ENCODE data around the gene TRIM75. TPM values are rescaled to one million over a fixed set of nuclear protein-coding genes. Genes with fewer than 3 reads are reported as not detected.

Gene TRIM75
- total and polyA plus RNA-seq, 7 experiments from 2014 or later, result not detected

DNA sequence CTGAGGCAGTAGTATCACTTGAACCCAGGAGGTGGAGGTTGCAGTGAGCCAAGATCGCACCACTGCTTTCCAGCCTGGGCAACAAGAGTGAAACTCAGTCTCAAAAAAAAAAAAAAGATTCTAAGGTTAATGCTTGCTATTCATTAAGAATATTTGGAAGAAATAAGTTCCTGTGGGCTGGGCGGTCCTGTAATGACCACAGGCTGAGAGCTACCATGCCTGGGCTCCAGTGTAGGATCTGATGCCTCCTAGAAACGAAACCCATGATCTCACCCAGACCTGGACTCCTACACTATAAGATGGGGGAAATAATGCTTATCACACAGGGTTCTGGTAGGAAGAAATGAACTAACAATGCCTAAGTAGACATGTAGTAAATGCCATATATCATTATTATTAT lies 41.2 kb downstream of the TRIM75 start:
- Histone ChIP-seq H3K27me3 (ENCODE audit: control insufficient read depth in 2 of 2, insufficient read depth in 2 of 2, low read length in 2 of 2) (no peaks in the 10 kb centered on the region), H3K36me3 (ENCODE audit: control insufficient read depth in 2 of 3, insufficient read depth in 3 of 3, low read length in 3 of 3) (peaks cover 0 to 17% (median 0%) of the 10 kb centered on the region in 3 experiments), H3K27ac (ENCODE audit: low read depth, low read length) (no peak overlapping the region), H3K4me1 (ENCODE audit: control insufficient read depth in 2 of 2, insufficient read depth in 2 of 2, low read length in 2 of 2) (no peaks in the 10 kb centered on the region), H3K4me3 (ENCODE audit: low read length) (no peak overlapping the region), H3K9me3 (ENCODE audit: control insufficient read depth in 2 of 3, low read length in 3 of 3) (no peaks in the 10 kb centered on the region)
- Mint-ChIP-seq H3K9me3 (no peaks in the 10 kb centered on the region), H3K4me3 (no peak overlapping the region), H3K36me3 (peaks cover 0 to 19% (median 9%) of the 10 kb centered on the region in 5 donors), H3K27me3 (no peaks in the 10 kb centered on the region), H3K4me1 (no peaks in the 10 kb centered on the region), H3K27ac (no peak overlapping the region)
- intact Hi-C loops (cut with micrococcal nuclease), result loop anchor here (5.0 to 10.0 kb wide), 3 partner anchors 138 to 1610 kb away; no protein-coding TSS in a partner anchor
- ChIA-PET CTCF (no interaction called here), POLR2A (no interaction called here)
- no peak for DNase-seq
- no peak for ATAC-seq

DNA sequence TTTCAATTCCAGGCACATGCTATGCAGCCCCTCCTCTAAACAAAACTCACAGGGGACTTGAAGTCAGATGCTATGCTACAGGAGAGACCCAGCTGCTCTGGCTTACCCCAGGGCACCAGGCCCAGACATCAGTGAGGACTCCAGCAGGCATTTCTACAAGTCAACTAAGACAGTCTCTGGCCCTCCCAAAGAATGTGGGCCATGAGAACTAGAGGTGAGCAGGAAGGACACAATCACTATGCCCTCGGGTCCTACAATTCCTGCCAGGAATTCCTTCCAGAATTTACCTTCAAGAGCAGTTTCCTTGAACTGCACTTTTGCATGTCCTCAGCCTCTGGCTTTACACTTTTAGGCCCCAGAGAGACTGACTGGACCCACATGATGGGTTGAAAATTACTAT lies 41.6 kb downstream of the TRIM75 start:
- H3K9me3 Mint-ChIP-seq, result no peaks in the 10 kb centered on the region
- H3K4me3 Mint-ChIP-seq, result no peak overlapping the region
- ATAC-seq (no peak), DNase-seq (no peak)
- ChIA-PET CTCF (no interaction called here), POLR2A (no interaction called here)
- Histone ChIP-seq H3K36me3 (ENCODE audit: control insufficient read depth in 2 of 3, insufficient read depth in 3 of 3, low read length in 3 of 3) (peaks cover 0 to 18% (median 0%) of the 10 kb centered on the region in 3 experiments), H3K9me3 (ENCODE audit: control insufficient read depth in 2 of 3, low read length in 3 of 3) (no peaks in the 10 kb centered on the region), H3K27me3 (ENCODE audit: control insufficient read depth in 2 of 2, insufficient read depth in 2 of 2, low read length in 2 of 2) (no peaks in the 10 kb centered on the region), H3K4me1 (ENCODE audit: control insufficient read depth in 2 of 2, insufficient read depth in 2 of 2, low read length in 2 of 2) (no peaks in the 10 kb centered on the region), H3K27ac (ENCODE audit: low read depth, low read length) (no peak overlapping the region), H3K4me3 (ENCODE audit: low read length) (no peak overlapping the region)
- intact Hi-C loops (cut with micrococcal nuclease), result loop anchor here (5.0 to 10.0 kb wide), 3 partner anchors 138 to 1610 kb away; no protein-coding TSS in a partner anchor
- H3K36me3 Mint-ChIP-seq, result peaks cover 0 to 19% (median 8%) of the 10 kb centered on the region in 5 donors
- H3K27ac Mint-ChIP-seq, result no peak overlapping the region
- H3K4me1 Mint-ChIP-seq, result no peaks in the 10 kb centered on the region
- no peaks in the 10 kb centered on the region for H3K27me3 Mint-ChIP-seq

DNA sequence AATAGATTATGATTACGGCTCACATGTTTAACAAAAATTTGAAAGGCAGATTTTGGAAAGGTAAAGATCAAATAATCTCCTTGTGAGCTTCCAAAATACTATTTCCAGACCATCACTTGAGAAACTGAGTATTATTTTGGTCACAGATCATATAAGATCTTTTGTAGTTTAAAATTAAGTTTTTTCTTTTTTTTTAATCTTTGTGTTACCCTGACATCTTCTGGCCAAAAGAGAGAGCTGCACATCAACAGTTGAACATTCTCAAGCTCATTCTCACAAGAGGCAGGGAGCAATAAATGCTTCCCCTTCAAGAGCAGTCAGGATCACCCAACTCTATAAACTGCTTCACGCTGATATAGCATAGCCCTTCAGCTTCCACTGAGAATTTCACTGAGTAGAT lies 43.1 kb downstream of the TRIM75 start:
- H3K4me1 ChIP-seq (ENCODE audit: control insufficient read depth in 2 of 2, insufficient read depth in 2 of 2, low read length in 2 of 2), result no peaks in the 10 kb centered on the region
- Mint-ChIP-seq H3K4me3 (no peak overlapping the region), H3K36me3 (peaks cover 0 to 22% (median 3%) of the 10 kb centered on the region in 5 donors), H3K27ac (peak overlapping the region in 1 of 9 donors; percentile 41), H3K27me3 (no peaks in the 10 kb centered on the region), H3K4me1 (peaks cover 0 to 2% (median 0%) of the 10 kb centered on the region in 7 donors), H3K9me3 (no peaks in the 10 kb centered on the region)
- intact Hi-C loops (cut with micrococcal nuclease), result loop anchor here (1.0 to 10.0 kb wide), 6 partner anchors 139 to 1612 kb away; no protein-coding TSS in a partner anchor
- peaks cover 0 to 24% (median 0%) of the 10 kb centered on the region in 3 experiments for H3K36me3 ChIP-seq (ENCODE audit: control insufficient read depth in 2 of 3, insufficient read depth in 3 of 3, low read length in 3 of 3)
- H3K9me3 ChIP-seq (ENCODE audit: control insufficient read depth in 2 of 3, low read length in 3 of 3), result no peaks in the 10 kb centered on the region
- ATAC-seq, result no peak
- H3K27ac ChIP-seq (ENCODE audit: low read depth, low read length), result no peak overlapping the region
- H3K4me3 ChIP-seq (ENCODE audit: low read length), result no peak overlapping the region
- ChIA-PET POLR2A (no interaction called here), CTCF (interaction anchor here (0.6 to 1.9 kb wide), 6 partner anchors 11 to 1556 kb away, joined by 3 to 10 read pairs (median 4); no protein-coding TSS in a partner anchor)
- peak in 3 of 9 donors; percentile 6 to 15 (median 10) for DNase-seq
- no peaks in the 10 kb centered on the region for H3K27me3 ChIP-seq (ENCODE audit: control insufficient read depth in 2 of 2, insufficient read depth in 2 of 2, low read length in 2 of 2)

DNA sequence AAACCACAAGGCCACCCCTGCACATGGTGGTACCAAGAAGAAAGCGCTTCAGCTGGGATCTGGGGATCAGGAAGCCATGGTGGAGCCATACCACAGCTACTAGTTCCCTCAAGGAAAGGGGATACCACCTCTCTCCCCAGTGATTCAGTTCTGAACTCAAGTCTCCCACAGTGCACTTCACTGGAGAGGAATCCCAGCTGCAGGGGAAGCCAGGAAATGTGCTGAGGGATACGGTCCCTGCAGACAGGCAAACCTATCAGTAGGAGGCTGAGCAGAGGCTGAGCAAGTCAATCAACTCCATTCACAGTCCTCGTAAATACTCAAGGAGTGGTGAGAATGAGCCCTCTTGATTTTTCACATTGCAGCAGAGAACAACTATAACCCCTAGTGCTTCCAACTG lies 48.0 kb downstream of the TRIM75 start:
- Mint-ChIP-seq H3K27ac (no peak overlapping the region), H3K4me3 (no peak overlapping the region), H3K27me3 (no peaks in the 10 kb centered on the region), H3K9me3 (no peaks in the 10 kb centered on the region), H3K36me3 (peaks cover 2 to 27% (median 5%) of the 10 kb centered on the region in 5 donors), H3K4me1 (peaks cover 0 to 9% (median 5%) of the 10 kb centered on the region in 7 donors)
- H3K27me3 ChIP-seq (ENCODE audit: control insufficient read depth in 2 of 2, insufficient read depth in 2 of 2, low read length in 2 of 2), result no peaks in the 10 kb centered on the region
- POLR2A ChIA-PET, result interaction anchor here (1.0 to 1.5 kb wide), 2 partner anchors 10 to 11 kb away, joined by 3 to 4 read pairs; partner anchors contain the start of gene TMEM192
- H3K27ac ChIP-seq (ENCODE audit: low read depth, low read length), result no peak overlapping the region
- DNase-seq (no peak), ATAC-seq (no peak)
- no peaks in the 10 kb centered on the region for H3K9me3 ChIP-seq (ENCODE audit: control insufficient read depth in 2 of 3, low read length in 3 of 3)
- no peak overlapping the region for H3K4me3 ChIP-seq (ENCODE audit: low read length)
- H3K4me1 ChIP-seq (ENCODE audit: control insufficient read depth in 2 of 2, insufficient read depth in 2 of 2, low read length in 2 of 2), result no peaks in the 10 kb centered on the region
- intact Hi-C loops (cut with micrococcal nuclease), result no loop called here
- H3K36me3 ChIP-seq (ENCODE audit: control insufficient read depth in 2 of 3, insufficient read depth in 3 of 3, low read length in 3 of 3), result peaks cover 0 to 29% (median 0%) of the 10 kb centered on the region in 3 experiments
- CTCF ChIA-PET, result interaction anchor here (0.7 kb wide), 1 partner anchor 1305 kb away, joined by 3 read pairs; no protein-coding TSS in a partner anchor

DNA sequence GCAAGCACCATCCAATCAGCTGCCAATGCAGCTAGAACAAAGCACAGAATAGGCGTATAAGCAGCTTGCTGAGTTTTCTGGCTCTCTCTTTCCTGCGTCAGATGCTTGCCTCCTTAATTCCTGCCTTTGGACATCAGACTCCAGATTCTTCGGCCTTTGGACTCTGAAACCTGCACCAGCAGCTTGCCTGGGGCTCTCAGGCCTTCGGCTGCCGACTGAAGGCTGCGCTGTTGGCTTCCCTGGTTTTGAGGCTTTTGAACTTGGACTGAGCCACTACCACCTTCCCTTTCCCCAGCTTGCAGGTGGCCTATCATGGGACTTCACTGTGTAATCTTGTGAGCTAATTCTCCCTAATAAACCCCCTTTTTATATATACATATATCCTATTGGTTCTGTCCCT lies 52.9 kb downstream of the TRIM75 start:
- ChIA-PET CTCF (no interaction called here), POLR2A (no interaction called here)
- Mint-ChIP-seq H3K27me3 (no peaks in the 10 kb centered on the region), H3K27ac (peak overlapping the region in 1 of 9 donors; percentile 12), H3K9me3 (no peaks in the 10 kb centered on the region), H3K4me3 (no peak overlapping the region), H3K4me1 (peaks cover 0 to 33% (median 11%) of the 10 kb centered on the region in 7 donors), H3K36me3 (peaks cover 0 to 14% (median 5%) of the 10 kb centered on the region in 5 donors)
- intact Hi-C loops (cut with micrococcal nuclease), result no loop called here
- H3K9me3 ChIP-seq (ENCODE audit: control insufficient read depth in 2 of 3, low read length in 3 of 3), result no peaks in the 10 kb centered on the region
- peaks cover 0 to 14% (median 0%) of the 10 kb centered on the region in 3 experiments for H3K36me3 ChIP-seq (ENCODE audit: control insufficient read depth in 2 of 3, insufficient read depth in 3 of 3, low read length in 3 of 3)
- DNase-seq, result no peak
- H3K27me3 ChIP-seq (ENCODE audit: control insufficient read depth in 2 of 2, insufficient read depth in 2 of 2, low read length in 2 of 2), result no peaks in the 10 kb centered on the region
- no peak for ATAC-seq
- no peaks in the 10 kb centered on the region for H3K4me1 ChIP-seq (ENCODE audit: control insufficient read depth in 2 of 2, insufficient read depth in 2 of 2, low read length in 2 of 2)
- no peak overlapping the region for H3K4me3 ChIP-seq (ENCODE audit: low read length)
- H3K27ac ChIP-seq (ENCODE audit: low read depth, low read length), result no peak overlapping the region

Other genes starting within 250 kb of the TRIM75 start
- not detected for gene APELA, start 176.7 kb upstream of the TRIM75 start, total RNA-seq
- not detected for gene APELA, start 176.7 kb upstream of the TRIM75 start, polyA plus RNA-seq
- gene TRIM61, start 76.2 kb upstream of the TRIM75 start, total RNA-seq, result 1 to 10 TPM in 3 of 5 experiments, under 1 TPM in 2; 0.34 to 4.0 (median 1.1) TPM
- gene TRIM61, start 76.2 kb upstream of the TRIM75 start, polyA plus RNA-seq, result 1 to 10 TPM in 1 of 2 donors, under 1 TPM in 1; 0.53 to 1.6 TPM
- not detected for gene TRIM60, start 21.9 kb upstream of the TRIM75 start, total RNA-seq
- gene TRIM60, start 21.9 kb upstream of the TRIM75 start, polyA plus RNA-seq, result not detected
- 10 to 100 TPM in 2 of 5 experiments, 1 to 10 TPM in 3; 5.3 to 13.9 (median 9.6) TPM for gene TMEM192, start 59.0 kb downstream of the TRIM75 start, total RNA-seq
- 10 to 100 TPM; 12.5 to 20.6 TPM for gene TMEM192, start 59.0 kb downstream of the TRIM75 start, polyA plus RNA-seq
- 10 to 100 TPM; 26.9 to 39.9 (median 27.9) TPM for gene KLHL2, start 153.7 kb downstream of the TRIM75 start, total RNA-seq
- gene KLHL2, start 153.7 kb downstream of the TRIM75 start, polyA plus RNA-seq, result 1 to 10 TPM; 4.8 to 7.4 TPM